ENCODE measurements around the gene ATP5F1E.
"Not testable (repeated sequence)": the region's sequence is repeated elsewhere in the genome, so short reads cannot be mapped to it uniquely, and the experiment has no call there.

Gene ATP5F1E

DNA sequence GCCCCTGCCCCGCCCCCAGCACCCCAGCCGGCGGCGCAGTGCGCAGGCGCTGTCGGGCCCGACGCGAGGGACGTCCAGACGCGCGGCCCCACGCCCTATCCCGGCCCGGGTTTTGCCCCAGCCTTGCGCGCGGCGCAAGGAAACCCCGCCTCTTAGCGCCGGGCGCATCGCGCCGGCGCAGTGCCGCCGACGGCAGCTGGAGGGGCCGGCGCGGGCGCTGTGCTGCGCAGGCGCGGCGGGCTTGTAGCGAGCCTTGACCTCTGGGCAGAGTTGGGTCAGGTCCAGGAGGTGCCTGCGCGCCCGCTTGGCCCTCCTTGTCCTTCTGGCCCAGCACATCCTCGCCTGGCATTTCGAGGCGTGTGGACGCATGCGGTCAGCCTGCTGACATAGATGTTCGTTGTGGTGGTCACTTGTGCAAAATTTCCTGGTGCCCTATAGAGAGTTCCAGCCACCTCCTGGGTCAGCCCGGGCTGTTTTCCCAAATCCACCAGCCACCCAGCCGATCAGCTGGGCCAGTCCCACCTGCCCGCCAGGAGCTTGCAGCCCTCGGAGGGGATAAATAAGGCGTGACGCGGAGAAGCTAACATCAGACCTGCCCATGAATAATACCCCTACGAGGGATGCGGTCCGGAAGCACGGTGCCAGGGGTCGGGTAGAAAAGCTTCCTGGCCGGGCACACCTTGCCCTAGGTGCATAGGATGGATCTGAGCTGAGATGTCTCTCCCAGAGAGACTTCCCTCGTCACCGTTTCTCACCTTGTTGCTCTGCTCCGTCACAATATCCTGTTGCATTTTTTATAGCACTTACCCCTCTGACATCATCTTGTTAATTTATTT, 10.9 kb upstream of the ATP5F1E start:
- peak; percentile 80 to 95 for DNase-seq

DNA sequence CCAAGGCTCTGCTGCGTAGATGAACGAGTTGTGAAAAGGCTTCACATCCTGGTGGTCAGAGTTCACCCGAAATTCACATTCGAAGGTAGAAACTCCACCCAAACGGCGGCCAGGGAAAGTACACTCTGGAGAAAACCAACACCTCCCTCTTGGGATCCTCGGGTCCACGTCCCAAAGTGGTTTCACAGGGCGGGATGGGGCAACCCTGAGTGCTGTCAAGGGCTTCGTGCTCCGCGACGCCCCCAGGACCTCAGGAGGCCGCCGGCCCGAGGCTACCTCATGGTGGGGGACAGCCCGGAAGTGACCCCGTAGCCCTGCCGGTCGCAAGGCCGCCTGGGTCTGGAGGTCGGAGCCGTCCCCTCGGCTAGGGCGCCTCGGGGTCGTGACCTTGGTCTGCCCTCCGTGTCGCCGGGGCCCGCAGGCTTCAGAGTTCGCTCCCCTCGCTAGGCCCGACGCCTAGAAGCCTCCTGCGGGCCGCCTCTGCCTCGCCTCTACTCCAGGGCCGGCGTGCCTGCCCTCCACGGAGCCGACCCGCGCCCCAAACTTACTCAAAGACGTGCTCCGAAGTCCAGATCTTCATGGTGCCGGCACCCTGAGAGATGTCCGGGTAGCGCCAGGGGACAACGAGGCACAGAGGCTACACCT, 10.1 kb upstream of the ATP5F1E start, which contains the start of gene PRELID3B:
TSS of gene PRELID3B (minus strand) at position 636 of the 645 bp plus-strand sequence. CDS start at position 580, 56 bp downstream.
- no peak for DNase-seq

DNA sequence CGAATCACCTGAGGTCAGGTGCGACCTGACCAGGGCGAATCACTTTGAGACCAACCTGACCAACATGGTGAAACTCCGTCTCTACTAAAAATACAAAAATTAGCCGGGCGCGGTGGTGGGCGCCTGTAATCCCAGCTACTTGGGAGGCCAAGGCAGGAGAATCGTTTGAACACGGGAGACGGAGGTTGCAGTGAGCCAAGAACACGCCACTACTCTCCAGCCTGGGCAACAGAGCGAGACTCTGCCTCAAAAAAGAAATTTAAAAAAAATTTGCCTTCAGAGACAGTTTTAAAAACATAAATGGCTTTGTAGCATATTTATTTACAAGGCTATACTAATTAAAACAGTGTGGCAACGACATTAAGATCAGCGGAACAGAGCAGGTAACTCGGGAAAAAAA, 9.4 kb upstream of the ATP5F1E start:
- DNase-seq = not testable (repeated sequence)

DNA sequence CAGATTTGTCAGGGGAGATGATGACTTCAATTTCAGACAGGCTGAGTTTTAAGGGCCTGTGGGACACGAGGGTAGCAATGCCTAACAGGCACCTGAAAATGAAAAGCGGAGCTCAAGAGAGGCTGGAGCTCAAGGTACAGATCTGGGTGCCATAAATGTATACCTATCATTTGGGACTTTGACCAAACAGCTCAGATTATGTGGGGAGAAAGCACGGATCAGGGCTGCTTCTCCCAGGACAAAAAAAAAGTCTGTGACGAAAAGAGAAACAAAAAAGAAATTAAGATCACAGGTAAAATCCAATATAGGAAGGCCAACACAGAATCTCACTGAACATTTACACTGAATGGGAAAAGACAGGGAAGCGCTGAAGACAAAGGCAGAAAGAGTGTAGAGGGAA, 8.5 kb upstream of the ATP5F1E start:
- DNase-seq = no peak

DNA sequence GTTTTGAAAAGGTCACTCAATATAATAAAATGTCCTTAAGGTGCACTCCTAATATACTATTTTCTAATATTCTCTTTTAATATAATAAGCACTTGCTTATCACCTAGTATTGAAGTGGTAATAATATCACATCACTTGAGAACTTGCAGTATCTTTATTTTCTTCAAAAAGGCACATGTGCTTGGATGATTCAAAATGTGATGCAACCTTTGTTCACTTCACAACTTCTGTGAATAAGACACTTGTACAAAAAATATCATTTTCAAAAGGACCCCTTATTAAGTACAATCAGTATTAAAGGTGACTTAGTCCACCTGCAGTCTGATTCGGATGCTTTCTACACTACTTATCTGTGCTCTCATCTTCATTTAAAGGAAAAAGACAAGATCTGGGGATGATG, 7.1 kb upstream of the ATP5F1E start:
- no peak for DNase-seq

DNA sequence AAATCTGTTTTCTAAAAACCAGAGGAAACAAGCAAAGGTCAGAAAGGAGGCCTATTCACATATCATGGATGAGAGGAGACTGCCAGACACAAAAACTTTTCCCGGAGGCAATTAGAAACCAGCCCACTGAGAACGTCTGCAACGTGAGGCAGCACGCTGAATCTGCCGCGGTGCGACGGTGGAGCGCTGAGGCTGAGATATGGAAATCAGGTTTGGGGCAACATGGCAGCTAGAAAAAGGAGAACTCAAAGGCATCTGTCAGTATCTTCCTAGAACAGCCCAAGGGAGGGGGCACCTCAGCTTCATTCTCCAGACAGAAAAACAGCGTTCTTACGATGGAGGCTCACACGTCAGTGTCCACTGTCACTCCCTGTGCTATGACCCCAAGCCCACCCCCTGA, 5.3 kb upstream of the ATP5F1E start:
- no peak for DNase-seq

DNA sequence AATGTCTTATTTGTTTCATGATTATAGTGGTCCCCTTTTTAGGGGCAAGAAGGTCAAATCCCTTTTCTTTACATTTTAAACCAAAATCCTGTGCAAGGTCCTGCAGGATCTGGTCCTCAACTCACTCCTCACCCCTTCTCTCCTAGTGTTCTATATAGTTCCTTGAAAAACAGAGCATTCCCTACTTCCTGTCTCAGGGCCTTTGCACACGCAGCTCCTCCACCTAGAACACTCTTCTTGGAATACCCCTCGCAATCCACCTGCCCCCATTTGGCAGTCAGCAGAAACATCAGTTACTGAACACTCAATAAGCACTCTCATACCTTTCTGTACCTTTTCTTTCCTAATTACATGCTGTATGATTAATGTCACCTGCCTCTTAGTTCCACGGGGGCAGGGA, 3.2 kb upstream of the ATP5F1E start:
- DNase-seq = no peak

DNA sequence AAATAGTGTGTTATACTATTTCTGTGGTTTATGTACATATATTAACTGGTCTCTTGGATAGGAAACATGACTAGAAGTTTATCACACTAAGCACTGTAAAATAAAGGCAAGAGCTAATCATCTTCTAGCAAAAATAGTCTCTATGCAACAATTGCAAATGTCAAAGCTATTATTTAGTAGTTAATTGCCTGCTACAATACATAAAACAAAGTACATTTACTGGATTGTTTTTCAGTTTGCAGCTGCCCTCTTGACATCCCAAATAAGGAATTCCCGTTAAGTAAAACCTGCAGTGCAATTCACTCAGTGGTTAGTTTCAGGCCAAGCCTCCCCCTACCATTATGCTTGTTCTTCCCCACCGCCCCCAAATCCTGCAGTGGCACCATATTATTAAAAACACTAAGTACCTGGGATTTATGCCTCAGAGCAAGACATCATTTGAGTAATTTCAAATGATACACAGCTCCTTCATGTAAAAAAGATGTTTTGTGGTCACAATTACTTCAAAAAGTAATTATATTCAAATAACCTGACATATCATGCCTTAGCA, 1.6 kb upstream of the ATP5F1E start:
- DNase-seq = no peak

DNA sequence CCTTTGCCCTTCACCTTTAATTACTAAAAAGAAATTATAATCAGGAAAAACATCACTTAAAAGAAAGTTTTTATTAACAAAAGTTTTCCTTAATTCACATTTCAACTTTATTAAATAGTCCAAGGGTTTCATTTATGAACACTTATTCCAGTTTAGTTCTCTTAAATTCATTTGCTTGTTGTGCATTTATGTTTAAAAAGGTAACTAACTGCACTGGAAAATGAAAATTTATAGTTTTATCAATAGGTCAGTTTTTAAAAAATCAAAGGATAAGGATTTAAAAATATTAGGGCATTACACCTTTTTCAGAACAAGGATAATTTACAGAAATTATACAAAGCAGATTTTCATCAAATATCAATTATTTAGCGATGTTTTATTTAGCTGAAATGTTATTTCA, 958 bp upstream of the ATP5F1E start:
- DNase-seq = no peak

DNA sequence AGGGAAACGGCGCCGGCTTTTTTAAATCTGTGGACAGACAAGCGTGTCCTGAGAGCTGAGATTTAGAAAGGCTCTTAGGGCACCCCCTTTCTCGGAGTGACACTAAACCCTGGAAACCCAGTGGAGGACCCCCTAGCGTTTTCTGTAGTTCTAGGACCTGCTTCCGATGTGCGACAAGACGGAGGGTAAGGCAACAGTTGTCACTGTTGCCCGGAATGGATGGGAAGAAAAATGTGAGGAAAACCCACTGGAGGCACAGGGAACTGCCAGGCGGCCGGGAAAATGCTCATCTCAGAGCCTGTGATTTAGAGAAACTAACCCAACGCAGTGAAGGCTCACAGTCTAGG, 551 bp upstream of the ATP5F1E start:
- DNase-seq = peak in 1 of 2 experiments; percentile 58

DNA sequence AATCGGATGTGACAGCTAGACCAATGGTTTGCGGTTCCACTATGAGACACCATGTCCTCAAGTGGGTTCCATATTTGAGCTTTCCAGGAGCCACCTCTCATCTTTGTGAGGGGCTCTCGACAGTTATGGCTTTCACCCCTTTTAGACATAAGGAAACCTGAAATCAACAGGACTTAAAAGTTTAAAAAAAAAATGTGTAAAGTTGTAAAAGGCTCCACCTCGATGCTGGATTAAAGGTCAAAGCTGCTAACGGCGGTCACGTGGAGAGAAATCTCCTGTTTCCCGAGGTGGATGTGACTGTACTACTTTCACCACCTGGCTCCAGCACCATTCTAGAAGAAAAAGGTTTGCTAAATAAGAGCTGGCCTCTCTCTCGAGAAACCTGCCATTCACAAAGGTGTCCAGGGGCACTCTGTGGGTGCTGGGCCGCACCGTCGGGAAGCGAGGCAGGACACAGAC, 542 bp downstream of the ATP5F1E start:
- DNase-seq = peak in 1 of 2 experiments; percentile 45

DNA sequence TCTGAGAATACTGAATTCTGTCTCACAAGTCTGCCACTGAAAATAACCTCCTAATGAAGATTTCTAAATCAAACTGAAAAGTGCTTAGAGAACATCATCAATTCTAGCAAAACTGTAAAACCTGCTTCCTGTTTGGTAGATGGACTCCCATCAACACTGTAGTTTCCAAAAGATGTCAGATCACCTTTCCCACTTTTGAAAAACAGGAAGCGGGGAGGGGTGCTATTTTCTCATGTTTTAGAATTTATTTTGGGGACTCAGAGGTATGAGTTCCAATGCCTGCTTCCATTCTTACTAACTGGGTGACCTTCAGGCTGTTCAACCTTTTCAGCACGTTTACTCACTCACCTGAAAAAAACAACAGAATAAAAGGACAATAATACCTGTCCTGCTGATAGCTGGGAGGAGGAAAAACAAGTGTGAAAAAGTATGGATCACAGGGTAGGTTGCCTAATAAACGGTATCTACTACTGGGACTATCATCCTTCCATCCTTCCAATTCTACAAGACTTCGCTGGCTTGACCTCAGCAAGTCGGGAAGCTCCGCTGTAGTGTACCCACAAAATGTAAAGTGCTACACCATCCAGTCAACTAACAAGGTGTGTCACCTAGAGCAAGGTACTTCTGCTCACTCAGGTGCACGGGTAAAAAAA, 1.1 kb downstream of the ATP5F1E start:
- no peak for DNase-seq

DNA sequence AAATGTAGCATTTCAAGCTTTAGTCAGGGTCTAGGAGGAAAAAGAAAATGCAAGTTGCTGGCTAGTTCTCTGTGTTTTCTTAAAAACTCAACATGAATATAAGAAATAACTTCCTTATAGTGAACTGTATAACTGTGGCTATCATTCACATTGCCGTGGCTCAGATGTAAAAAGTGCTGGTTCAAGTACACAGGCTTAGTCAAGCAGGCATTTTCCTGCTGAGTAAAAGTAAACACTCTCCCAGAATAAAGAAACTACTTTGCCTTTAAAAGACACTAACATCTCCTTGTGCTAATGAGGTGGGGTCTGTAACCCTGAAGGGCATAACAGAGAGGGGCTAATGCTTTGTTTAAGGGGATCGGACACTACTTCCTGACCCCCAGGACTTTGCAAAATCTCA, 3.3 kb downstream of the ATP5F1E start:
- no peak for DNase-seq

DNA sequence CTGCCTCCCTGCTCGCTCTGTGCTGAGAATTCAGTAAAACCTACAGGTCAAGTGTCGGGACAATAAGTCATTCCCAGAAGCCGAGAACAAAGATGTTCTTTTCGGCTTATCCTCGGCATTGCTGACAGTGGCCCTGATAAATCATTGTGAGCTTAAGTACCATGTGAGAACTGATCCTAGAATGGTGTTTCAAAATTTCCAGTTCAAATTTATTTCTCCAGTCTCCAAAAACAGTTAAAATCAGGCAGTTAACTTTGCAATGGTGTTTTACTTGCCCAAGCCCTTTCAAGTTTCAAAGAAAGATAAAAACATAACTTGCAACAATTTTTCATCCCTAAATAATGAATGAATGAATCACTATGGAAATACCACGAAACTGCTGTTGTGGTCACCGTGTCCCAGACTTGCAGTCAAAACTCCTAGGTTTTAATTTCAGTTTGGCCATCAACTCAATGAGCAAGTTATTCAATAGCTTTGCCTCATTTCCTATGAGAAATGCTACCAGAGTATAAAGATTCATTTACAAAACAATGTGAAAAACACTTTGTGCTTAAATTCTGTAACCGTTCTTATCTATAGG, 4.3 kb downstream of the ATP5F1E start:
- no peak for DNase-seq

DNA sequence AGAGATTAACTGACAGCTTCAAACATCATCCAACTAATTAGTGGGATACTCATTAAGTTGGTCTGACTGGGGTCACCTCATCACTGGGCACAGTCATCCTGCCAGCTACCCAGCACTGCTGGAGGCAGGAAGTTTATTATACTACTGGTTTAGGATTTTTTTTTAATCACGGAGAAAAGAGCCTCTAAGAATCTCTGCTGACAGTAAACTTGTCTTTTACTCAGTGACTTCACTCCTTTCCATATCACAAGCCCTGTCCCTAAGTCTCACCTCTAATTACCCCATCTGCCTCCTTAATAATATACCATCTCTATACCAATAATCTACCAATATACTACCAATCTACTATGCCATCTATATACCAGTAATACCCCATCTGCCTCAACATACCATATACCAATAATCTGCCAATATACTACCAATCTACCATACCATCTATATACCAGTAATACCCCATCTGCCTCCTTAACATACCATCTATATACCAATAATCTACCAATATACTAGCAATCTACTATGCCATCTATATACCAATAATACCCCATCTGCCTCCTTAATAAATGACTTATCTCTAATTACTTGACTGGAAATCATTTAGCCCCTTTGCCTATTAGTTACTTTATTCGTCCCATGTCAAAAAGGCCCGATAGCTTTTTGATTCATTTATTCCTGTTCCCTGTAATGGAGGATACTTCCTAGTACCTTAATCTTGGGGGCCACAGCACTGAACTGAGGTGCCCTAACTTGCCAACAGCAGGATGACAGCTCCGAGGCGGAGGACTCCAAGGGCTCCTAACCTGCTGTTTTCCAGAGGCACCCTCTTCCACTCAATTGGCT, 5.0 kb downstream of the ATP5F1E start:
- DNase-seq = no peak

DNA sequence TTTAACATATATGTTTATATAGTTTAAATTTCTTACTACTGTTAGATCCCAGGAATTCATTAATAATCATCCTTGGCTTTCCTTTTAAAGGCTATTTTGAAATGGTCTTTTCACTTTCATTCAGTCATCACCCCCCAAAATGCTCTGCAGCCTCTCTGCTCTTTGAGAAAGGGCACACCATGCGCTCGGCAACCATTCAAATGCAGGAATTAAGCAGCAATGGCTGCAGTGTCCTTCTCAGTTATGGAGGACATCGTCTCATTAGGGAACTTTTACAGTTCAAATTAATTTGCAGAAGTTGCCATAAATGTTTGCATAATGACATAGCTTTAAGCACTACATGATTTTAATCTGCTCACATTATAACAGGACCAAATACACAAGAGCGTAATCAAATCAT, 6.6 kb downstream of the ATP5F1E start:
- no peak for DNase-seq

DNA sequence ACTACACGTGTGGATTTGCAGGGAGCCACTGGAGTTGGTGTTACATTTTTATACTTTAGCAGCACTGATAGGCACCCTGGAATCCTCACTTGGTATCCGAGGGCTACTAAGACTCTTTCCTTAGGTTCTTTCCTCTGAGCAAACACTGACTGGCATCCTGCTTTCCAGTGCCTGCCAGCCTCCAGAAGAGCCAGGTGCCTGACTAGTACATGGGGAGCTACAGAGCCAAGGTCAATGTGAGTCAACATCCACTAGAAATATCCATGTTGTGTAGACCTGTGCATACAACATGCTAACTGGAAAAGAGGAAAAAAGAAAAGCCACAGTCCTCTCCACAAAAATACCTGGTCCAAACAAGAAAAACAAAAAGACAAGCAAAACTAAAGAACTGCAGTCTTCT, 7.0 kb downstream of the ATP5F1E start:
- DNase-seq = no peak

DNA sequence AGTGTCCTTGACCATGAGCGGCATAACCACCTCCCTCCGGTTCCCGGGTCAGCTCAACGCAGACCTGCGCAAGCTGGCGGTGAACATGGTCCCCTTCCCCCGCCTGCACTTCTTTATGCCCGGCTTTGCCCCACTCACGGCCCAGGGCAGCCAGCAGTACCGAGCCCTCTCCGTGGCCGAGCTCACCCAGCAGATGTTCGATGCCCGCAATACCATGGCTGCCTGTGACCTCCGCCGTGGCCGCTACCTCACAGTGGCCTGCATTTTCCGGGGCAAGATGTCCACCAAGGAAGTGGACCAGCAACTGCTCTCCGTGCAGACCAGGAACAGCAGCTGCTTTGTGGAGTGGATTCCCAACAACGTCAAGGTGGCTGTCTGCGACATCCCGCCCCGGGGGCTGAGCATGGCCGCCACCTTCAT, 8.0 kb downstream of the ATP5F1E start:
- no peak for DNase-seq

DNA sequence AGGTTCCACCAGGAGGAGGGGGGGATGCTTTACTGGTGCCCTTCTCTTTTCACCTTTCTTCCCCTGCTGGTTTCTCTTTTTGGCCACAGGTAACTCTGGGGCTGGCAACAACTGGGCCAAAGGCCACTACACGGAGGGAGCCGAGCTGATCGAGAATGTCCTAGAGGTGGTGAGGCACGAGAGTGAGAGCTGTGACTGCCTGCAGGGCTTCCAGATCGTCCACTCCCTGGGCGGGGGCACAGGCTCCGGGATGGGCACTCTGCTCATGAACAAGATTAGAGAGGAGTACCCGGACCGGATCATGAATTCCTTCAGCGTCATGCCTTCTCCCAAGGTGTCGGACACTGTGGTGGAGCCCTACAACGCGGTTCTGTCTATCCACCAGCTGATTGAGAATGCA, 8.5 kb downstream of the ATP5F1E start:
- no peak for DNase-seq

DNA sequence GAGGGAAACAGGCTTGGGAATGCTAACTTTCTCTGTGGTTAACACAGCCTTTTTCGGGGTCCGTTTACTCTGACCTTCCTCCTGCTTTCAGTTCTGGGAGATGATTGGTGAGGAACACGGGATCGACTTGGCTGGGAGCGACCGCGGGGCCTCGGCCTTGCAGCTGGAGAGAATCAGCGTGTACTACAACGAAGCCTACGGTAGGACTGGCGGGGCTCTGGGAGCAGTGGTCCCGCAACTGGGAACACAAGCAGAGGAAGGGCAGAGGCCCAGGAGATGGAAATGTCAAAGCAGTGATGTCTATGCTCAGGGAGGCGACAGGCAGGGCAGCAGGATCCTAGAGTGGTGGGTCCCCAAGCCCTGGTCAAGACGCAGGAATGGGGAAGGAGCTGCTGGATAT, 9.4 kb downstream of the ATP5F1E start:
- DNase-seq = no peak

DNA sequence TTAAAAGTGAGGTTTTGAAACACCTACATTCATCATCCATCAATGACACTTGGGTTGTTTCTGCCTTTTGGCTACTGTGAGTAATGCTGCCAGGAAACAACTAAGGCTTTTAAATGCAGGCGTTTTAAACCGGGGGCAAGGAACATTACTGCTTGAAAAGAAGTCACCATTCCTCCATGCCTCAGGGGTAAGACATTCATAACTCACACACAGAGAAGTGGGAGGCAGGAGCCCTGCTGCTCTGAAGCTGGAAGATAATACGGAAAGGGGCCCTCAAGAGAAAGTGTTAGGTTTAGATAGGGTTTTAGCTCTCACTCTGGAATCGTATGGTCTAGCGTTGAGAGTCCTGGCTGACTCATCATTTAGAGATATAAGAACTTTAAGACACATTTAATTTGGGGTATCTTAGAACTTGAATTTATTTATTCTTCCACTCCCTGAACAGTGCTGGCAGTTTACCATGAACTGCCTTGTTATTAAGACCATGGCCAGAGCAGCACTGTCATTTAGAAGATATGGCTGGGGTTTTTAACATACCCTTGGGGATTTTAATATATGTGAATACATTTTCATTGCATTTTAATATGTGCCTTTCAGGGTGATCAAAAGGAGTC, 11.1 kb downstream of the ATP5F1E start:
- no peak for DNase-seq

DNA sequence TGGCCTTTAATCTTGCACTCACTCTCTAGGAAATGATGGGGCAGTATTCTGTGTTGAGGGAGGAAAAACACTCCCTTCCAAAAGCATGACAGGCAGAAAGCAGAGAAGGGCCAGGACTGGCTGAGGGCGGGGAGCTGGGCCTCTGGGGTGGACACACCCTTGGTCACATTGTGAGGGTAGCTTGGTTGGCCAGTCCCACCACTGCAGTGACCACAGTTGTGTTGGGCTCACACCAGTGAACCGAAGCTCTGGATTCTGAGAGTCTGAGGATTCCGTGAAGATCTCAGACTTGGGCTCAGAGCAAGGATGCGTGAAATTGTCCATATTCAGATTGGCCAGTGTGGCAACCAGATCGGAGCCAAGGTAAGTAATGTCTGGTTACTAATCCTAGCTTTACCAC, 12.9 kb downstream of the ATP5F1E start, which contains the start of gene TUBB1:
TSS of gene TUBB1 (plus strand) at position 213 of the 400 bp plus-strand sequence. CDS start at position 307, 94 bp downstream.
- DNase-seq = no peak

All from NCI-H446 (cell line).